ENCODE results near the gene LCA5L. TPM values are rescaled to one million over a fixed set of nuclear protein-coding genes. Genes with fewer than 3 reads are reported as not detected.
"Not testable (repeated sequence)": the region's sequence is repeated elsewhere in the genome, so short reads cannot be mapped to it uniquely, and the experiment has no call there.

The LCA5L gene
- total RNA-seq, 2 donors from 2014 or later, result 3.7 to 11.1 TPM

DNA sequence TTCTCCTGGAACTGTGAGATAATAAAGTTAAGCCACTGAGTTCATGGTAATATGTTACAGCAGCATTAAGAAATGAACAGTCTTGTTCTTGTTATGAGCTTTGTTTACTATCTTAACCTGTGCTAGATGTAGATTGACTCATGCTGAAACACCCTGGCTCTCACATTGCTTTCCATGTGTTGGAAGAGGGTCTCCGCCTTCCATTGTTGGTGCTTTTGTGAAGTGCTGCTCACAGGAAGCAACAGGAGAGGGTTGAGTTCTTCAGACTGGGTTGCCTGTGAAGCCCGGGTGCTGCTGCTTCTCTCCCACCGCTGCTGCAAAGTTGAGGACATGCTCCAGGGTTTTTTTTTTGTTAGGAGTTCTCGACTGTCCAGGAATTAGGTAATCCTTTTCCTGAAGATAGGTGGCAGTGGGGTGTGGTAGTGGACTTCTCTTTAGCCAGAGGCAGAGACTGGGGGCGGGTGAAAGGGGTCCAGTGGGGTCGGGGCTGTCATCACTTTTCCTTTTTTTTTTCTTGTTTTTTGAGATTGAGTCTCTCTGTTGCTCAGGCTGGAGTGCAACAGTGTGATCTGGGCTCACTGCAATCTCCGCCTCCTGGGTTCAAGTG, 68.0 kb downstream of the LCA5L start:
- no peaks in the 10 kb centered on the region for H3K4me1 ChIP-seq (replicated peaks)
- no peaks in the 10 kb centered on the region for H3K27me3 ChIP-seq (replicated peaks; ENCODE audit: insufficient read depth)
- 58% methylated on average over 7 of the region's 7 CpGs for WGBS
- H3K9me3 ChIP-seq, result no peaks in the 10 kb centered on the region
- no peak for DNase-seq (ENCODE audit: low spot score)
- no peak overlapping the region for H3K27ac ChIP-seq
- intact Hi-C loops (cut with DNase I), result no loop called here
- TF ChIP-seq, protein P1, sequence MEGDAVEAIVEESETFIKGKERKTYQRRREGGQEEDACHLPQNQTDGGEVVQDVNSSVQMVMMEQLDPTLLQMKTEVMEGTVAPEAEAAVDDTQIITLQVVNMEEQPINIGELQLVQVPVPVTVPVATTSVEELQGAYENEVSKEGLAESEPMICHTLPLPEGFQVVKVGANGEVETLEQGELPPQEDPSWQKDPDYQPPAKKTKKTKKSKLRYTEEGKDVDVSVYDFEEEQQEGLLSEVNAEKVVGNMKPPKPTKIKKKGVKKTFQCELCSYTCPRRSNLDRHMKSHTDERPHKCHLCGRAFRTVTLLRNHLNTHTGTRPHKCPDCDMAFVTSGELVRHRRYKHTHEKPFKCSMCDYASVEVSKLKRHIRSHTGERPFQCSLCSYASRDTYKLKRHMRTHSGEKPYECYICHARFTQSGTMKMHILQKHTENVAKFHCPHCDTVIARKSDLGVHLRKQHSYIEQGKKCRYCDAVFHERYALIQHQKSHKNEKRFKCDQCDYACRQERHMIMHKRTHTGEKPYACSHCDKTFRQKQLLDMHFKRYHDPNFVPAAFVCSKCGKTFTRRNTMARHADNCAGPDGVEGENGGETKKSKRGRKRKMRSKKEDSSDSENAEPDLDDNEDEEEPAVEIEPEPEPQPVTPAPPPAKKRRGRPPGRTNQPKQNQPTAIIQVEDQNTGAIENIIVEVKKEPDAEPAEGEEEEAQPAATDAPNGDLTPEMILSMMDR (IDR thresholded peaks at IDR 0.05), result no peak
- no peak for TF ChIP-seq POLR2A (IDR thresholded peaks at IDR 0.05)
- no peak for TF ChIP-seq POLR2AphosphoS5 (IDR thresholded peaks at IDR 0.05)
- no peaks in the 10 kb centered on the region for H3K36me3 ChIP-seq
- no peak overlapping the region for H3K4me3 ChIP-seq

DNA sequence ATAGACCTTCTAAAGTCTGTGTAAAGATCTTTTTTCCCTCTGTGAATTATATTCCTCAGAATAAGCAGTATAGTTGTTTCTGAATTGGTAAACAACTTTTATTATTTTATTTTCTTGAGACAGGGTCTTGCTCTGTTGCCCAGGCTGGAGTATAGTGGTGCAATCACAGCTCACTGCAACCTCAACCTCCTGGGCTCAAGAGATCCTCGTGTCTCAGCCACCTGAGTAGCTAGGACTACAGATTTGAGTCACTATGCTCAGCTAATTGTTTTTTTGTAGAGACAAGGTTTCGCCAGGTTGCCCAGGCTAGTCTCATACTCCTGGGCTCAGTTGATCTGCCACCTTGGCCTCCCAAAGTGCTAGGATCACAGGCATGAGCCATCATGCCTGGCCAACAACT, 70.1 kb downstream of the LCA5L start:
- TF ChIP-seq POLR2A (IDR thresholded peaks at IDR 0.05), result no peak
- TF ChIP-seq, protein P1 (IDR thresholded peaks at IDR 0.05), result no peak
- no peak for TF ChIP-seq POLR2AphosphoS5 (IDR thresholded peaks at IDR 0.05)
- Histone ChIP-seq H3K9me3 (no peaks in the 10 kb centered on the region), H3K36me3 (no peaks in the 10 kb centered on the region), H3K4me1 (replicated peaks) (no peaks in the 10 kb centered on the region), H3K27ac (no peak overlapping the region), H3K4me3 (no peak overlapping the region), H3K27me3 (replicated peaks; ENCODE audit: insufficient read depth) (no peaks in the 10 kb centered on the region)
- DNase-seq (ENCODE audit: low spot score), result no peak
- intact Hi-C loops (cut with DNase I), result no loop called here
- WGBS, result 86% methylated on average over 2 of the region's 2 CpGs

DNA sequence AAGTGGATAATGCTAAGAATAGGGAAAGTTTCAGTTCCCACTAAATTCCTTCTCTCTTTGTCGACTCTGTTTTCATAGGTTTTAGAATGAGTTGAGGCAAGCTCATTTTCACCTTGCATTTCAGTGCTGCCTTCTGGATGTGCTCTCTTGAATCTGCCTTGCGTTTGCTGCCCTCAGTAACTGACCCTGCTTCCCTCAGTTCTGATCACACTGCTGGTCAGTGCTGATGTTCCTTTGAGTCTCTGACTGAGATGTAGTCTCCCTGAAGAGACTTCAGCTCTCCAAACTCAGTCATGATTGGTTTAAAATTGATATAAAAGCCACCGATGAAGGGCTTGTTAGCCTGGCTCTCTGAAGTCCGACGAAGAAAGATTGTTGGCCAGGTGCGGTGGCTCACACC, 71.5 kb downstream of the LCA5L start:
- DNase-seq (ENCODE audit: low spot score), result no peak
- Histone ChIP-seq H3K27ac (no peak overlapping the region), H3K36me3 (no peaks in the 10 kb centered on the region), H3K4me1 (replicated peaks) (no peaks in the 10 kb centered on the region), H3K4me3 (no peak overlapping the region), H3K27me3 (replicated peaks; ENCODE audit: insufficient read depth) (no peaks in the 10 kb centered on the region), H3K9me3 (no peaks in the 10 kb centered on the region)
- no peak for TF ChIP-seq POLR2AphosphoS5 (IDR thresholded peaks at IDR 0.05)
- TF ChIP-seq, protein P1 (IDR thresholded peaks at IDR 0.05), result no peak
- no peak for TF ChIP-seq POLR2A (IDR thresholded peaks at IDR 0.05)
- 58% methylated on average over 6 of the region's 6 CpGs for WGBS
- intact Hi-C loops (cut with DNase I), result no loop called here

DNA sequence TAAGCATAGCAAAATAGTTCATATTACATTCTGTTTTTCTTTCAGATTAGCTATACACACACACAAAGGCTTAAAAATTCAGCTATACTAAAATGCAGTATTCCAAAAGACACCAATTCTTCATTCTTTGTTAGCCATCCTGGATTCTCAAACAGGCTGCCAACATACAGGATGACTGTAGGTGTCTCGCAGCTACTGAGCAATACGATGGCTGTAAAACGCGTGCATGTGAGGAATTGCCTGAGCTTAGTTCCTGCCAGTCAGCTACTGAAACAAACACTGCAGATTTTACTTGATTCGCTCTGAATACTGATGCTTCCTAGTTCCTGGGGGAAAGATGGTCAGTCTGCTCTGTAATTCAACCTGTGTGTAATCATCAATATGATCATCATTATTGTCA, 71.9 kb downstream of the LCA5L start:
- no peak overlapping the region for H3K27ac ChIP-seq
- TF ChIP-seq POLR2A (IDR thresholded peaks at IDR 0.05) (no peak), POLR2AphosphoS5 (IDR thresholded peaks at IDR 0.05) (no peak)
- TF ChIP-seq, protein P1 (IDR thresholded peaks at IDR 0.05), result peak in 2 of 4 experiments; percentile 31 to 47
- WGBS, result 7% methylated on average over 5 of the region's 5 CpGs
- H3K36me3 ChIP-seq, result no peaks in the 10 kb centered on the region
- no peak overlapping the region for H3K4me3 ChIP-seq
- no peaks in the 10 kb centered on the region for H3K9me3 ChIP-seq
- intact Hi-C loops (cut with DNase I), result no loop called here
- H3K4me1 ChIP-seq (replicated peaks), result no peaks in the 10 kb centered on the region
- DNase-seq (ENCODE audit: low spot score), result no peak
- H3K27me3 ChIP-seq (replicated peaks; ENCODE audit: insufficient read depth), result no peaks in the 10 kb centered on the region

DNA sequence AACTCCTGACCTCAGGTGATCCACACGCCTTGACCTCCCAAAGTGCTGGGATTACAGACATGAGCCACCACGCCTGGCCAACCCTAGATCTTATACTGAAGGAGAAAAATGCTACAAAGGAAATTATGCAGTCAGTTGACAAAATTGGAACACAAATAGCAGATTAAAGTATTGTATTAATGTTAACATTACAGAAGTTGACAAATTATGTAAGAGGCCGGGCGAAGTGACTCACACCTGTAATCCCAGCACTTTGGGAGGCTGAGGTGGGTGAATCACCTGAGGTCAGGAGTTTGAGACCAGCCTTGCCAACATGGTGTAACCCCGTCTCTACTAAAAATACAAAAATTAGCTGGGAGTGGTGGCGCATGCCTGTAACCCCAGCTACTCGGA, 75.7 kb downstream of the LCA5L start:
- 80% methylated on average over 7 of the region's 7 CpGs for WGBS
- DNase-seq (ENCODE audit: low spot score); H3K36me3 ChIP-seq; H3K27ac ChIP-seq; H3K27me3 ChIP-seq (replicated peaks; ENCODE audit: insufficient read depth); H3K9me3 ChIP-seq; H3K4me3 ChIP-seq; H3K4me1 ChIP-seq (replicated peaks); intact Hi-C loops (cut with DNase I): not testable (repeated sequence)

Data from prostate gland (tissue), 2 donors.